Keratinocyte (primary cell): ENCODE data around the gene KDM7A.

Experiments
- CTCF ChIP-seq, 3 experiments: IDR thresholded peaks in 1 of 3; conservative IDR thresholded peaks in 1 of 3; optimal IDR thresholded peaks in 1 of 3; 2 replicates in 2 of 3; 3 replicates in 1 of 3; pipeline versions ENCODE3 to v1.5.1; 2011; ENCODE audit warnings: low read length in 3 of 3, mild to moderate bottlenecking in 3 of 3, moderate library complexity in 2 of 3, control low read depth in 1 of 3, inconsistent platforms in 1 of 3; ENCODE audit not compliant: insufficient read depth in 2 of 3; ENCODE audit errors: extremely low read depth in 1 of 3
- EZH2 ChIP-seq: IDR thresholded peaks from one replicate; pipeline ENCODE4 v1.6.1; 2012; ENCODE audit warnings: inconsistent platforms, mild to moderate bottlenecking, low read length, moderate library complexity

GRCh38 chr7:140051820-140052219 is 125.0 kb downstream of the KDM7A start:
- TF ChIP-seq CTCF (optimal IDR thresholded peaks at IDR 0.05 in 1 of 3, IDR thresholded peaks at IDR 0.05 in 1 of 3, conservative IDR thresholded peaks at IDR 0.05 in 1 of 3; ENCODE audit: extremely low read depth in 1 of 3, insufficient read depth in 2 of 3, low read length in 3 of 3) (no peak), EZH2 (no peak)
